Measurements from ENCODE around the gene PCYT2.

The PCYT2 gene

DNA sequence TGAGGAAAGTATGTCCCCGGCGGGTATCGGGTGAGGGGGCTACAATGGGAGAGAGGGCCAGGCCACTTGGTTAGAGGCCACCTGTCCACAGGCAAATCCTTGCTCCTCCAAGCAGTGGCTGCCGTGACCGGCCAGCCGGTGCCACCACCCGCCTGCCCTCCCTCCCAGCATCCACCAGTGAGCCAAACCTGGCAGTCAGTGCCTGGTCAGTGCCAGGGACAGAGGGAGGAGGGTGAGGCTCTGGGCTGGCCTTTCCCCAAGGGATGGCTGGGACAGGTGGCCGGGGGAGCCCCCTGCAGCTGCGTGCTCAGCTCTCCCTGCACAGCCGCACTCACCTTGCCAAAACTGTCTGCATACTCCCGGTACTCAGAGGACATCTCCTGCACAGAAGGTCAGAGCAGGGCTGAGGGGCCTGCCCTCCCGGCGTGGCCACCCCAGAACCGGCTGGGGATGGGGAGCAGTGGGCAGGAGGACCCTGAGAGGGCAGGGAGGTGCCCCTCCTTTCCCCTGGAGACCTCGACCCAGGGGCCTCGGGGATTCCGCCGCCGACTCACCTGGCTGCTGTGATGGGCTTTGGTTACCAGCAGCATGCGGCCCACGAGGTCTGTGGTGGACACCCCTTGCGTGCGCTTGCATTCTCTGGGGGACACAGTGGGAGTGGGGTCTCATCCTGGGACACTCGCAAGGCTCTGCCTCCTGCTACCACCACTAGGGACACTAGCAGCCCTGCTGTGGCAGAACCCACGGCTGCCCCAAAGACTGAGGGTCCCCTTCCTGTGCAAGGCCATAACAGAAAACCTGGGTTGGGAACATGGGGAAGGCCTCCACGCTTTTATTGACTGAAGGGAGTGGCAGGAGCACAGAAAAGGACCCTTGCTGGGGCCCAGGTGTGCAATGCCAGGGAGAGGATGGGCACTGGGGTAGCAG is 3.7 kb downstream of the PCYT2 start:
- TF ChIP-seq, protein P1, sequence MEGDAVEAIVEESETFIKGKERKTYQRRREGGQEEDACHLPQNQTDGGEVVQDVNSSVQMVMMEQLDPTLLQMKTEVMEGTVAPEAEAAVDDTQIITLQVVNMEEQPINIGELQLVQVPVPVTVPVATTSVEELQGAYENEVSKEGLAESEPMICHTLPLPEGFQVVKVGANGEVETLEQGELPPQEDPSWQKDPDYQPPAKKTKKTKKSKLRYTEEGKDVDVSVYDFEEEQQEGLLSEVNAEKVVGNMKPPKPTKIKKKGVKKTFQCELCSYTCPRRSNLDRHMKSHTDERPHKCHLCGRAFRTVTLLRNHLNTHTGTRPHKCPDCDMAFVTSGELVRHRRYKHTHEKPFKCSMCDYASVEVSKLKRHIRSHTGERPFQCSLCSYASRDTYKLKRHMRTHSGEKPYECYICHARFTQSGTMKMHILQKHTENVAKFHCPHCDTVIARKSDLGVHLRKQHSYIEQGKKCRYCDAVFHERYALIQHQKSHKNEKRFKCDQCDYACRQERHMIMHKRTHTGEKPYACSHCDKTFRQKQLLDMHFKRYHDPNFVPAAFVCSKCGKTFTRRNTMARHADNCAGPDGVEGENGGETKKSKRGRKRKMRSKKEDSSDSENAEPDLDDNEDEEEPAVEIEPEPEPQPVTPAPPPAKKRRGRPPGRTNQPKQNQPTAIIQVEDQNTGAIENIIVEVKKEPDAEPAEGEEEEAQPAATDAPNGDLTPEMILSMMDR (IDR thresholded peaks at IDR 0.05; ENCODE audit: extremely low read depth, missing control alignments): no peak

DNA sequence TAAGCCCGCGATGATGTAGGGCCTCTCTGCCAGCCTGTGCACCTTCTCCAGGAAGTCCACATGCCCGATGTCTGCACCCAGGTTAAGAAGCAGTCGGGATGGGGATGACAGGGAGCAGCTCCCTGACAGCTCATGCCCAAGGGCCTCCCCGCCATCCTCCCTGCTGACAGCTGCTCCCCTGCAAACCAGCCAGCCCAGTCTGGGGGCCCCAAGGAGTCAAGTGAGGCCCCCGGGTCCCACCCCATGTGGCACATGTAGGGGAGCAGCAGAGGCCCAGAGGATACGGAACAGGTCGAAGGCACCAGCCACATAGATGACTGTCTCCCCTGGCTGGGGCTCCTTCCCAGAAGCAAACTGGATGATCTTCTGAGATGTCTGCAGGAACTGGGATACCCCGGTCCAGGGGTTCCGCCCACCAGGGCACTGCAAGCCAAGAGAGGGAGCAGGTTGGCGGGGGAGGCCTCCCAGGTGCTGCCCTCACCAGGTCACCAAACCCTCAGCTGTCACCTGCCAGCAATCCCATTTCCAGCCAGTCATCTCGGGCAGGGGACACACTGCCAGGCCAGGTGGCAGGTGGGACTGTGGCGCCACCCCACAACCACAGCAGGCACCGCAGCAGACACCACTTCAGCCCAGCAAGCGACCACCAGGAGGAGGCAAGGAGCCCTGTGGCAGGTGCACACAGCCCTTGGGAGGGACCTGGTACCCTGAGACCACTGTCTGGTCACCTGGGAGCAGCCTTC is 4.6 kb downstream of the PCYT2 start:
- no peak for DNase-seq (ENCODE audit: low spot score)
- TF ChIP-seq, protein P1 (IDR thresholded peaks at IDR 0.05; ENCODE audit: extremely low read depth, missing control alignments): no peak

More for the DNA sequence above, 3.7 kb downstream of the PCYT2 start:
- DNase-seq (ENCODE audit: low spot score): no peak

DNA sequence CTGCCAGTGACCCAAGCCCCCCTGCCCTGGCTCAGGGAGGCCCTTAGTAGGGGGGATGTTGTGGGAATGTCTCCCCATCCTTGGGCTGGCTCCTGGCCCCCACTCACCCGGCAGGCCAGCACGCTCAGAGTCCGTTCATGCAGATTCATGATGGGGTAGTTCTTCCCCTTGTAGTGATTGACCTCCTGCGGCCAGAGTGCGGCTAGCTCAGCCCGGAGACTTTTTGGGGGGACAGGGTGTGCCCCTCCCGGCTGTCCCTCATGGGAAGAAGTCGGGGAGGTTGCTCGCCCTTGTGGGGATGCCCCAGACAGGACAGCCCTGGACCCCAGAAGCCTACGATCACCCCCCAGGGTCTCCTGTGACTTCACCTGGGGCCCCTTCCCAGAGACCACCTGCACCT is 5.2 kb downstream of the PCYT2 start:
- TF ChIP-seq, protein P1 (IDR thresholded peaks at IDR 0.05; ENCODE audit: extremely low read depth, missing control alignments): no peak
- no peak for DNase-seq (ENCODE audit: low spot score)

DNA sequence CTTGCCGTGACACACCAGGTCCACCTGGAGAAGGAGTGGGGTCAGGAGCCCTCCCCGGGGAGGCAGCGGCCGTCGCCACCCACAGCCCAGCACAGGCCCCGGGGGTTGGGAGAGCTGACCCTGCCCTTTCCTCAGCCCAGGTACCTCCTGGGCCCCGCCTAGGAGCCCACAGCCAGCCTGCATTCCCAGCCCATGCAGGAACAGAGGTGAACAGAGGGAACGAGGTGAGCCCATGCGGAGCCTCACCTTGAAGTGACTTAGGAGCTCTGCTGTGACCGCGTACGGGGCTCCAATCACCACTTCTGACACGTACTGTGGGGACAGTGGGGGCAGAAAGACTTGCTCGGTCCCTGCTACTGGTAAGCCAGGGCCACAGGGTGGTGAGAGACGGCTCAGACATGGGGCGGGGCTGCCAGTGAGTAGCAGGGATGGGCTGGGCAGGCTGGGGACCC is 5.7 kb downstream of the PCYT2 start:
- no peak for DNase-seq (ENCODE audit: low spot score)
- TF ChIP-seq, protein P1 (IDR thresholded peaks at IDR 0.05; ENCODE audit: extremely low read depth, missing control alignments): no peak

DNA sequence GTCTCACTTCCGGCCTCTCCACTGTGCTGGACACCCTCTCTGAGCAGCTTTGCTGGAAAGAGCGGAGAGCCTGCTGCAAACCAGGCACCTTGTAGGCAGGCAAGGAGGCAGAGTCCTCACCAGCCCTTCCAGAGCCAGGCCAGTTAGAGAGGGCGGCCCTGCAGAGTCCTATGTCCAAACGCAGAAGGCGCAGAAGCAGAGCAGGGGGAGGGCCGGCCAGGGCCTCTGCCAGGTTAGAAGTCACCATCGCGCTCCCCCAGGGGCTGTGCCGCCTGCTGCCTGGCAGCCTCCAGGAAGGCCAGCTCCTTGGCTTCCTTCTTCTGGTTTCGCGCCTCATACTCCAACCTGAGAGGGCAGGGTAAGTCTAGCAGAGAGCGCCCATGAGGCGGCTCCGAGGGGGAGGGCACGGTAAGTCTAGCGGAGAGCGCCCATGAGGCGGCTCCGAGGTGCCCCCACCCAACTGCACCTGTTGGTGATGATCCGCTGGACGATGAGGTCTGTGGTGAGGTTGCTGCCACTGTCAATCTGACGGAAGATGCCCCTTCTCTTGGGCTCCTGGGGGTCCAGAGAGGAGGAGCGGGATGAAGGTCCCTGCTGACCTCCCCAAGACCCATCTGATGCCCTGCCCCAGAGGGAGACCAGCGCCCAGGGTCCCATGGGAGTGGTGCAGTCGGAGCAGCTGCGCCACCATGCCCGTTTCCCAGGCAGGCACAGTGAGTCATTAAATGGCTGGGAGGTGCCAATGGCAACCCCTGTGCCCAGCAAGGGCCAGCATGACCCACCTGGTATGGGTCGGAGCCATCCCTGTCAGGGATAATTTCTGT is 6.4 kb downstream of the PCYT2 start:
- no peak for DNase-seq (ENCODE audit: low spot score)
- TF ChIP-seq, protein P1 (IDR thresholded peaks at IDR 0.05; ENCODE audit: extremely low read depth, missing control alignments): no peak

DNA sequence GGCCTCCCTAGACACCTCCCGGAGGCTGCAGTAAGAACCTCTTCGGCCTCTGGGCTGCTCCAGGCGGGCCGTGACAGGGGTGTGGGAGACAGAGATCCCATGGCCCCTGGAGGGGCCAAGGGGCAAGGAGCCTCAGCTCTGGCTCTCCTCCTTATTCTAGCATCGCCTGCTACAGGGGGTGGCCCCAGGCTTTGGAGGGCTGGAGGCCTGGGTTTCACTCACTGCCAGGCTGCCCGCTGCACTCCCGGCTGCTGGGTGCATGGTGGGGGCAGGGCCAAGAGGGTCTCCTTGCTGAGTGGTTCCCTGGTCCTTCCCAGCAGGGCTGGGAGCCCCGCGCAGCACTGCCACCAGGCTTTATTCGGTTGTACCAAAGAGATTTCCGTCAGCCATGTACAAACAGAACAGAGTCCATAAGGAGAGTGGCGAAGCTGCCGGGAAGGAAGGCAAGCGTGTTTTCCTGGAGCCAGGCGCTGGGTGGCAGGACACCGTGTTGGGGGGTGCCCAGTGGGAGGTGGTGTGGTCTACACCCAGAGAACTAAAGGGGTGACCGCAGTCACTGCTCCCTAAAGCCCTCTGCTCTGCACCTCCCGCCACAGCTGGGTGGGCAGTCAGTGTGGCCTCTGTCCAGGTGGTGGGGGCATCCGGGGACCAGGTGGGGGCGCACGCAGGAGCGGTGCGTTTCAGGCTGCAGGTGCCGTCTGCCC is 7.2 kb downstream of the PCYT2 start:
- no peak for DNase-seq (ENCODE audit: low spot score)
- TF ChIP-seq, protein P1 (IDR thresholded peaks at IDR 0.05; ENCODE audit: extremely low read depth, missing control alignments): no peak
